GM12878 (cell line): ENCODE measurements around the gene CROCC. TPM values are rescaled to one million over a fixed set of nuclear protein-coding genes. Genes with fewer than 3 reads are reported as not detected.

Source experiments
- ATAC-seq: fragments of 200-7000 bp; cut with Tn5 transposase; 3 replicates; pipeline ENCODE4 v1.9.1; 2020; ENCODE audit warnings: mild to moderate bottlenecking, moderate library complexity
- BruUV-seq: library from RNA; stranded (reverse); fragments of 400-500 nt; replicated peaks from 2 replicates; lab custom pipeline; 2021; lab: Mats Ljungman, UMichigan
- CTCF ChIA-PET: fragments of 300-600 bp; sonication (Branson Sonifier 250); formaldehyde crosslinking; extraction: SDS; loops from one replicate; lab custom pipeline; 2021; ENCODE audit warnings: inconsistent platforms; lab: Yijun Ruan, JAX
- POLR2A ChIA-PET: fragments of 350-600 bp; formaldehyde crosslinking; extraction: SDS; loops from one replicate; lab custom pipeline; 2021; ENCODE audit warnings: inconsistent platforms; lab: Charles Lee
- RAD21 ChIA-PET: fragments of 300-600 bp; sonication (Branson Sonifier 250); formaldehyde crosslinking; loops from one replicate; lab custom pipeline; 2023; ENCODE audit warnings: antibody characterized with exemption; ENCODE audit not compliant: unreplicated experiment; lab: Charles Lee
- SMC1A ChIA-PET: fragments of 300-600 bp; sonication (Branson Sonifier 250); formaldehyde crosslinking; loops from one replicate; lab custom pipeline; 2023; ENCODE audit not compliant: unreplicated experiment, uncharacterized antibody; lab: Charles Lee
- DNase-seq: peaks from one replicate; pipeline ENCODE4 v3.0.0-alpha.2; 2011; ENCODE audit warnings: low read depth, low spot score
- FAIRE-seq: peaks from 3 replicates; lab custom pipeline; 2011; peaks lifted over from hg19 to GRCh38; lab: Jason Lieb, UNC
- H2AFZ ChIP-seq: 2 replicates; pipeline ENCODE4 v1.6.0; 2011; ENCODE audit warnings: low read depth, low read length, control low read depth; ENCODE audit not compliant: control insufficient read depth
- H3K27ac ChIP-seq: 2 replicates; pipeline ENCODE4 v1.5.1; 2011; ENCODE audit warnings: control low read depth; ENCODE audit not compliant: control insufficient read depth, insufficient read depth
- H3K27me3 ChIP-seq, 2 experiments: replicated peaks in 1 of 2; 2 replicates each; pipeline versions ENCODE4 v1.6.0 to v1.6.1; 2011; ENCODE audit warnings: low read length in 1 of 2; ENCODE audit not compliant: control insufficient read depth in 2 of 2, insufficient read depth in 2 of 2
- H3K36me3 ChIP-seq, 2 experiments: 2 replicates each; pipeline ENCODE4 v1.5.1; 2011; ENCODE audit warnings: low read length in 1 of 2; ENCODE audit not compliant: control insufficient read depth in 2 of 2, insufficient read depth in 2 of 2
- H3K4me1 ChIP-seq: 2 replicates; pipeline ENCODE4 v1.6.1; 2011; ENCODE audit warnings: mild to moderate bottlenecking, low read length, moderate library complexity, mixed read lengths; ENCODE audit not compliant: control insufficient read depth, insufficient read depth
- H3K4me2 ChIP-seq: 2 replicates; pipeline ENCODE4 v1.6.0; 2011; ENCODE audit warnings: control low read depth; ENCODE audit not compliant: control insufficient read depth, insufficient read depth
- H3K4me3 ChIP-seq: fragments of 200-600 bp; sonication (generic); 2 replicates; pipeline ENCODE4 v1.5.1; 2016
- H3K79me2 ChIP-seq: 2 replicates; pipeline ENCODE4 v1.6.0; 2011; ENCODE audit warnings: low read length; ENCODE audit not compliant: control insufficient read depth, insufficient read depth
- H3K9ac ChIP-seq: 2 replicates; pipeline ENCODE4 v1.8.0; 2011; ENCODE audit warnings: low read length, control low read depth, mixed read lengths; ENCODE audit not compliant: control insufficient read depth, insufficient read depth
- H3K9me3 ChIP-seq: replicated peaks from 3 replicates; pipeline ENCODE4 v1.5.1; 2011; ENCODE audit warnings: mild to moderate bottlenecking, low read length; ENCODE audit not compliant: control insufficient read depth, insufficient read depth
- H4K20me1 ChIP-seq: 2 replicates; pipeline ENCODE4 v1.6.0; 2011; ENCODE audit not compliant: control insufficient read depth, insufficient read depth
- ZNF217 ChIP-seq: fragments of 450-650 bp; IDR thresholded peaks from 2 replicates; pipeline ENCODE4 v1.6.1; 2017; ENCODE audit warnings: antibody characterized with exemption, mild to moderate bottlenecking
- WGBS: methylation state at CpG from one replicate; pipeline ENCODE4 v1.1.6; 2016; ENCODE audit warnings: low lambda C conversion rate; ENCODE audit not compliant: insufficient replicate concordance, insufficient coverage; ENCODE audit errors: missing lambda C conversion rate; 5-methylcytosine and 5-hydroxymethylcytosine counted together
- in situ Hi-C: fragments of 300-500 bp; cut with MboI; formaldehyde crosslinking; loops from 9 replicates; pipeline ENCODE4 v1.14.3; 2018; ENCODE audit warnings: mixed read lengths
- intact Hi-C: fragments of 100-400 bp; cut with micrococcal nuclease; formaldehyde crosslinking; loops from one replicate; pipeline ENCODE4 v1.14.2; 2022; ENCODE audit not compliant: unreplicated experiment
- polyA plus RNA-seq, 11 experiments: library from polyadenylated mRNA; depleted of rRNA in 4 of 11; unstranded in 6 of 11; stranded (reverse) in 5 of 11; fragments of >200 nt; fragmentation: Nextera tagmentation in 4 of 11; fragmentation: Illumina TruSeq in 1 of 11; extraction: Ambion mirVana in 4 of 11; extraction: Trizol in 1 of 11; gene quantifications; 1 replicate in 1 of 11; 2 replicates in 10 of 11; pipeline versions ENCODE4 v1.2.1 to v1.2.3, GENCODE V29; 2011 to 2016; ENCODE audit warnings: inconsistent platforms in 2 of 11, missing spikeins in 2 of 11, low read depth in 1 of 11
- total RNA-seq, 4 experiments: library from RNA; depleted of rRNA in 3 of 4; stranded (reverse); fragments of >200 nt in 3 of 4; fragmentation: Illumina TruSeq in 1 of 4; extraction: Trizol in 1 of 4; gene quantifications; 2 replicates each; pipeline versions ENCODE4 v1.2.1 to v1.2.3, GENCODE V29; 2013 to 2021
- TF ChIP-seq, protein P1 (sequence below): fragments of 450-650 bp; formaldehyde crosslinking; IDR thresholded peaks from 2 replicates; pipeline ENCODE4 v1.4.0; 2020; ENCODE audit warnings: mild to moderate bottlenecking, moderate library complexity

Gene CROCC
- total and polyA plus RNA-seq, 10 of the 15 experiments (the other 5 are each of a cell fraction or from before 2014, with no cell fraction given) = 0.04 to 5.5 (median 2.3) TPM

- in situ Hi-C loops (no loop called here), intact Hi-C loops (no loop called here)
- Histone ChIP-seq H3K9ac (no peak overlapping the region), H3K4me2 (no peak overlapping the region), H3K4me3 (no peak overlapping the region), H4K20me1 (no peaks in the 10 kb centered on the region), H3K4me1 (no peaks in the 10 kb centered on the region), H3K79me2 (no peaks in the 10 kb centered on the region), H2AFZ (no peak overlapping the region), H3K36me3 (no peaks in the 10 kb centered on the region), H3K9me3 (no peaks in the 10 kb centered on the region), H3K27me3 (no peaks in the 10 kb centered on the region), H3K27ac (no peak overlapping the region)
- TF ChIP-seq, protein P1, sequence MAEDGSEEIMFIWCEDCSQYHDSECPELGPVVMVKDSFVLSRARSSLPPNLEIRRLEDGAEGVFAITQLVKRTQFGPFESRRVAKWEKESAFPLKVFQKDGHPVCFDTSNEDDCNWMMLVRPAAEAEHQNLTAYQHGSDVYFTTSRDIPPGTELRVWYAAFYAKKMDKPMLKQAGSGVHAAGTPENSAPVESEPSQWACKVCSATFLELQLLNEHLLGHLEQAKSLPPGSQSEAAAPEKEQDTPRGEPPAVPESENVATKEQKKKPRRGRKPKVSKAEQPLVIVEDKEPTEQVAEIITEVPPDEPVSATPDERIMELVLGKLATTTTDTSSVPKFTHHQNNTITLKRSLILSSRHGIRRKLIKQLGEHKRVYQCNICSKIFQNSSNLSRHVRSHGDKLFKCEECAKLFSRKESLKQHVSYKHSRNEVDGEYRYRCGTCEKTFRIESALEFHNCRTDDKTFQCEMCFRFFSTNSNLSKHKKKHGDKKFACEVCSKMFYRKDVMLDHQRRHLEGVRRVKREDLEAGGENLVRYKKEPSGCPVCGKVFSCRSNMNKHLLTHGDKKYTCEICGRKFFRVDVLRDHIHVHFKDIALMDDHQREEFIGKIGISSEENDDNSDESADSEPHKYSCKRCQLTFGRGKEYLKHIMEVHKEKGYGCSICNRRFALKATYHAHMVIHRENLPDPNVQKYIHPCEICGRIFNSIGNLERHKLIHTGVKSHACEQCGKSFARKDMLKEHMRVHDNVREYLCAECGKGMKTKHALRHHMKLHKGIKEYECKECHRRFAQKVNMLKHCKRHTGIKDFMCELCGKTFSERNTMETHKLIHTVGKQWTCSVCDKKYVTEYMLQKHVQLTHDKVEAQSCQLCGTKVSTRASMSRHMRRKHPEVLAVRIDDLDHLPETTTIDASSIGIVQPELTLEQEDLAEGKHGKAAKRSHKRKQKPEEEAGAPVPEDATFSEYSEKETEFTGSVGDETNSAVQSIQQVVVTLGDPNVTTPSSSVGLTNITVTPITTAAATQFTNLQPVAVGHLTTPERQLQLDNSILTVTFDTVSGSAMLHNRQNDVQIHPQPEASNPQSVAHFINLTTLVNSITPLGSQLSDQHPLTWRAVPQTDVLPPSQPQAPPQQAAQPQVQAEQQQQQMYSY (CRISPR knock-in tag) = no peak
- no peak for TF ChIP-seq ZNF217
- no TSS peak for BruUV-seq
- ChIA-PET RAD21 (no interaction called here), SMC1A (no interaction called here), POLR2A (no interaction called here), CTCF (no interaction called here)
- no peak for DNase-seq
- 65% methylated on average over 12 of the region's 12 CpGs for WGBS
- FAIRE-seq = no peak
- ATAC-seq = no peak
These were observed 47.9 kb downstream of the CROCC start for GRCh38 chr1:16969651-16970050.
